GM19099 (cell line): ENCODE measurements around the gene TMEM132E.

ENCODE experiments used
- POLR2A ChIP-seq: IDR thresholded peaks from 3 replicates; pipeline ENCODE4 v1.6.1; 2011; ENCODE audit warnings: low read depth; ENCODE audit not compliant: insufficient read length; ENCODE audit errors: extremely low read depth

The TMEM132E gene

DNA sequence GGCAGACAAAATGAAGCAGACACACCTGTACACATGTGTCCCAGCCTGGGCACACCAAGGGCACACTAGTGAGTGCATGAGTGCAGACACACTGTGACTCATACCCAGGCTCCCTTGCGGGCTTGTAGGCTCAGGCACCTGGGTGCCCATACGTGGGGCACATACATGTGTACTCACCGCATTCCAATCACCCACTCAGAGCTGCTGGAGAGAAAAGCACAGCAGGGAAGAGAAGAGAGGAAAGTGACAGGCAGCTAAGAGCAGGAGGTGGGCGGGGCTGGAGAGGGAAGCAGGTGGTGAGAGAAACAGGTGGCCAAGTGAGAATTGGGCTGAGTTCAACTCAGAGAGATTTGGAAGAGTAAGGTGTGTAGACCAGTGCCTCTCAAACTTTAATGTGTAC, 54.0 kb downstream of the TMEM132E start:
- no peak for TF ChIP-seq POLR2A

GRCh38 chr17:34633760-34634159, 54.4 kb downstream of the TMEM132E start:
- no peak for TF ChIP-seq POLR2A

GRCh38 chr17:34634551-34635160, 55.3 kb downstream of the TMEM132E start:
- no peak for TF ChIP-seq POLR2A

- TF ChIP-seq POLR2A = no peak
These were observed 56.5 kb downstream of the TMEM132E start for GRCh38 chr17:34635876-34636275.

- no peak for TF ChIP-seq POLR2A
These were observed 57.7 kb downstream of the TMEM132E start for GRCh38 chr17:34637041-34637547.

- TF ChIP-seq POLR2A = no peak
These were observed 58.5 kb downstream of the TMEM132E start for GRCh38 chr17:34637548-34638525.

GRCh38 chr17:34638526-34639260, 59.3 kb downstream of the TMEM132E start:
- TF ChIP-seq POLR2A = no peak

- no peak for TF ChIP-seq POLR2A
These were observed 60.5 kb downstream of the TMEM132E start for GRCh38 chr17:34639706-34640425.

- no peak for TF ChIP-seq POLR2A
These were observed 62.0 kb downstream of the TMEM132E start for GRCh38 chr17:34641368-34641767.

- no peak for TF ChIP-seq POLR2A
These were observed 65.7 kb downstream of the TMEM132E start for GRCh38 chr17:34644941-34645550.

DNA sequence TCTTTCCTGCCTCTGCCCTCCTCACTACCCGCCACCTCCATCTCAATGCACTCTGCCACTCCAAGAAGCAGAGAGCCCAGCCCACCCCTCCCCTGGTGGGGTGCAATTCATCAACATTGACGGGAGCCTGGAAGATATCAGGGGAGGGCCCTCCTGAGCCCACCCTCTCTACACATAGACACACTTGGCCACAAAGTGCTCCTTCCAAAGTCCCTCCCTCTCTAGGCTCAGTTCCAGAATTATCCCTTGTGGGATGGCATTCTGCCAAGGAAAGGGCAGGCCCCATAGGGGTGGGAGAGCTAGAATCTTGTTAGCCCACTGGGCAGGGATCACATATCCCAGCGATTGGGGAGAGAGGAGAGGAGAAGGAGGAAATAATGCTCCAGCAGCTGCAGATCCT, 66.2 kb downstream of the TMEM132E start:
- no peak for TF ChIP-seq POLR2A

GRCh38 chr17:34647511-34647910, 68.1 kb downstream of the TMEM132E start:
- TF ChIP-seq POLR2A = no peak

DNA sequence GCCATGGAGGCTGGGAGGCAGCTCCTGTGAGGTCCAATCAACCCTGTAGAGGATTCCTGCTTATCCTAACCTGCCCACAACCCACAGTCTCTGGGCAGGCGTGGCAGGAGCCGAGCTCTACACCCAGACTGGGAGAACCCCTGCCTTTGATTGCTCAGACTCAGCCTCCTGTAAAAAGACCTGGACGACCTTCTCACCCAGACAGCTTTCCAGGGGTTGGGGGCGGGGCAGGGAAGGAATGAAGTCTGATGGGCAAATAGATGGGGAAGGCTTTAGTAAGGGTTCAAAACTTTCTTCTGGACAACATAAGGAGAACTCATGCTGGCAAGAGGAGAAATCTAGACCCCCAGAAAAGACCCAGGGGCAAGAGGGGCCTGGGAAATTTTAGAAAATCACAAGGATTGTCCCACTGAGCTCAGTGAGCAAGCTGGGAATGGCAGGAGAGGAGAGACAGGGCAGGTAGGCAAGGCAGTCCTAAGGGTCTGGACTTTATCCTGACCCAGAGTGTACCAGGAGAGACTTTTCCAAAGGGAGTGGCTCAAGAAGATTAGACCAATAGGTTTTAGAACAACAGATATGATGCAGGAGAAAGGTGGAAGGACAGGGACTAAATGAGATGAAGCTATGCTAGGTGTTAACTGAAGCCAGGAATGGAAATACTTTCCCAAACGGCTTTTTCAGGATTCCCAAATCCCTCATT, 70.8 kb downstream of the TMEM132E start:
- no peak for TF ChIP-seq POLR2A
